ENCODE data around the gene MYRFL. TPM values are rescaled to one million over a fixed set of nuclear protein-coding genes. Genes with fewer than 3 reads are reported as not detected.

Gene MYRFL
- total RNA-seq, 4 donors from 2014 or later = not detected

- DNase-seq (ENCODE audit: extremely low spot score) = no peak
- TF ChIP-seq POLR2AphosphoS5 (IDR thresholded peaks at IDR 0.05) = no peak
- no peak for TF ChIP-seq CTCF (IDR thresholded peaks at IDR 0.05)
- no peak for TF ChIP-seq POLR2A (IDR thresholded peaks at IDR 0.05; ENCODE audit: low read depth)
- no peak for TF ChIP-seq EP300 (IDR thresholded peaks at IDR 0.05)
- H3K9me3 ChIP-seq = no peaks in the 10 kb centered on the region
- H3K27me3 ChIP-seq = no peaks in the 10 kb centered on the region
- intact Hi-C loops (cut with DNase I) = no loop called here
- H3K27ac ChIP-seq (replicated peaks in 1 of 4) = no peak overlapping the region
- H3K4me1 ChIP-seq = no peaks in the 10 kb centered on the region
- no peaks in the 10 kb centered on the region for H3K36me3 ChIP-seq
- 78% methylated on average over 6 of the region's 6 CpGs for WGBS
- no peak overlapping the region for H3K4me3 ChIP-seq
Measured at GRCh38 chr12:69994724-69995173, 169.7 kb downstream of the MYRFL start.

- intact Hi-C loops (cut with DNase I) = no loop called here
- no peaks in the 10 kb centered on the region for H3K27me3 ChIP-seq
- H3K36me3 ChIP-seq = no peaks in the 10 kb centered on the region
- no peak overlapping the region for H3K4me3 ChIP-seq
- DNase-seq (ENCODE audit: extremely low spot score) = no peak
- no peak for TF ChIP-seq POLR2A (IDR thresholded peaks at IDR 0.05; ENCODE audit: low read depth)
- TF ChIP-seq POLR2AphosphoS5 (IDR thresholded peaks at IDR 0.05) = no peak
- no peak for TF ChIP-seq CTCF (IDR thresholded peaks at IDR 0.05)
- no peak for TF ChIP-seq EP300 (IDR thresholded peaks at IDR 0.05)
- no peaks in the 10 kb centered on the region for H3K9me3 ChIP-seq
- H3K27ac ChIP-seq (replicated peaks in 1 of 4) = no peak overlapping the region
- WGBS = 78% methylated on average over 2 of the region's 2 CpGs
- peaks cover 0 to under 1% (median 0%) of the 10 kb centered on the region in 4 donors for H3K4me1 ChIP-seq
Measured at GRCh38 chr12:69996241-69996640, 171.2 kb downstream of the MYRFL start.

GRCh38 chr12:69996722-69997121 lies 171.7 kb downstream of the MYRFL start:
- no peak overlapping the region for H3K4me3 ChIP-seq
- 100% methylated on average over 2 of the region's 2 CpGs for WGBS
- no peak for DNase-seq (ENCODE audit: extremely low spot score)
- no peaks in the 10 kb centered on the region for H3K27me3 ChIP-seq
- intact Hi-C loops (cut with DNase I) = no loop called here
- TF ChIP-seq POLR2A (IDR thresholded peaks at IDR 0.05; ENCODE audit: low read depth) = no peak
- no peak for TF ChIP-seq CTCF (IDR thresholded peaks at IDR 0.05)
- no peak for TF ChIP-seq EP300 (IDR thresholded peaks at IDR 0.05)
- no peak for TF ChIP-seq POLR2AphosphoS5 (IDR thresholded peaks at IDR 0.05)
- H3K36me3 ChIP-seq = no peaks in the 10 kb centered on the region
- no peak overlapping the region for H3K27ac ChIP-seq (replicated peaks in 1 of 4)
- peaks cover 0 to 5% (median 2%) of the 10 kb centered on the region in 4 donors for H3K4me1 ChIP-seq
- no peaks in the 10 kb centered on the region for H3K9me3 ChIP-seq

GRCh38 chr12:69998011-69998410 lies 173.0 kb downstream of the MYRFL start:
- no peak for DNase-seq (ENCODE audit: extremely low spot score)
- no peak for TF ChIP-seq POLR2AphosphoS5 (IDR thresholded peaks at IDR 0.05)
- no peak for TF ChIP-seq EP300 (IDR thresholded peaks at IDR 0.05)
- TF ChIP-seq POLR2A (IDR thresholded peaks at IDR 0.05; ENCODE audit: low read depth) = no peak
- TF ChIP-seq CTCF (IDR thresholded peaks at IDR 0.05) = no peak
- Histone ChIP-seq H3K27me3 (no peaks in the 10 kb centered on the region), H3K9me3 (no peaks in the 10 kb centered on the region), H3K27ac (replicated peaks in 1 of 4) (no peak overlapping the region), H3K4me1 (peaks cover 0 to 18% (median 13%) of the 10 kb centered on the region in 4 donors), H3K36me3 (no peaks in the 10 kb centered on the region), H3K4me3 (no peak overlapping the region)
- intact Hi-C loops (cut with DNase I) = no loop called here
- WGBS = 92% methylated on average over 11 of the region's 11 CpGs

GRCh38 chr12:69998922-69999321 lies 173.9 kb downstream of the MYRFL start:
- TF ChIP-seq CTCF (IDR thresholded peaks at IDR 0.05) (no peak), EP300 (IDR thresholded peaks at IDR 0.05) (no peak), POLR2A (IDR thresholded peaks at IDR 0.05; ENCODE audit: low read depth) (no peak), POLR2AphosphoS5 (IDR thresholded peaks at IDR 0.05) (no peak)
- H3K9me3 ChIP-seq = no peaks in the 10 kb centered on the region

More at GRCh38 chr12:69998922-69999321, 173.9 kb downstream of the MYRFL start:
- DNase-seq (ENCODE audit: extremely low spot score) = no peak
- H3K4me1 ChIP-seq = peaks cover 0 to 21% (median 14%) of the 10 kb centered on the region in 4 donors
- intact Hi-C loops (cut with DNase I) = no loop called here
- H3K36me3 ChIP-seq = no peaks in the 10 kb centered on the region
- 97% methylated on average over 2 of the region's 2 CpGs for WGBS
- H3K27me3 ChIP-seq = no peaks in the 10 kb centered on the region
- no peak overlapping the region for H3K4me3 ChIP-seq
- no peak overlapping the region for H3K27ac ChIP-seq (replicated peaks in 1 of 4)
